Erythroblast (primary cell): ENCODE results near the gene SBF1.

ENCODE experiments used
- GATA1 ChIP-seq: IDR thresholded peaks from 2 replicates; pipeline ENCODE4 v1.6.1; 2011; ENCODE audit warnings: low read depth, mild to moderate bottlenecking, control low read depth, low read length, moderate library complexity
- POLR2A ChIP-seq: IDR thresholded peaks from 2 replicates; pipeline ENCODE4 v1.6.1; 2011; ENCODE audit warnings: mild to moderate bottlenecking, low read length

DNA sequence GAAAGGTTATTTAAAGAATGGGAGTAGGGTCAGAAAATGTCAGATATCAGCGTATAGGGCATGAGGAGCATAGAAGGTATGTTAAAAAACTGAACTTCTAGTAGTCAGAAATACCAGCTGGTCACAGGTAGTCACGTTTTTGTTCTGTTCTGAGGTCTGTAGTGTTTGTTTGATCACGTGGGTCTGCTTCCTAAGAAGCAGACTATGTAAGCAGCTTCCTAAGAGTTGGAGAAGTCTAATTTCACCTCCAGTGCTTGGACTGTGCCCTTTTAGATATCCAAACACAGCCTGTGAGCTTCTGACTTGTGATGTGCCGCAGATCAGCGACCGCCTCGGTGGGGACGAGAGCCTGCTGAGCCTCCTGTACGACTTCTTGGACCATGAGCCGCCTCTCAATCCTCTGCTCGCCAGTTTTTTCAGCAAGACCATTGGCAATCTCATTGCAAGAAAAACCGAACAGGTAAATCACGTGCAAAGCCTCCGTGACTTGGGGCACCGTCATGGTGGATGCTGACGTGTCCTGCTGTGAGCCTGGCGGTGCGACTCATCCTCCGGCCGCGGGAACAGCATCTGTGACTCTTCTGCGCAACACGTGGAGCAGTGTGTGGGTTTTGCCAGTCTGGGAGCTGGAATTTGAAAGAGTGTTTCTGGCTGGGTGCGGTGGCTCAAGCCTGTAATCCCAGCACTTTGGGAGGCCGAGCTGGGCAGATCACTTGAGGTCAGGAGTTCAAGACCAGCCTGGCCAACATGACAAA, 68.2 kb downstream of the SBF1 start:
- TF ChIP-seq POLR2A (no peak), GATA1 (no peak)
